NCI-H2107 (cell line): ENCODE measurements around the gene MAP3K4.

Experiments used
- DNase-seq: peaks from one replicate; lab custom pipeline; 2025; lab: John Stamatoyannopoulos, UW

Gene MAP3K4

DNA sequence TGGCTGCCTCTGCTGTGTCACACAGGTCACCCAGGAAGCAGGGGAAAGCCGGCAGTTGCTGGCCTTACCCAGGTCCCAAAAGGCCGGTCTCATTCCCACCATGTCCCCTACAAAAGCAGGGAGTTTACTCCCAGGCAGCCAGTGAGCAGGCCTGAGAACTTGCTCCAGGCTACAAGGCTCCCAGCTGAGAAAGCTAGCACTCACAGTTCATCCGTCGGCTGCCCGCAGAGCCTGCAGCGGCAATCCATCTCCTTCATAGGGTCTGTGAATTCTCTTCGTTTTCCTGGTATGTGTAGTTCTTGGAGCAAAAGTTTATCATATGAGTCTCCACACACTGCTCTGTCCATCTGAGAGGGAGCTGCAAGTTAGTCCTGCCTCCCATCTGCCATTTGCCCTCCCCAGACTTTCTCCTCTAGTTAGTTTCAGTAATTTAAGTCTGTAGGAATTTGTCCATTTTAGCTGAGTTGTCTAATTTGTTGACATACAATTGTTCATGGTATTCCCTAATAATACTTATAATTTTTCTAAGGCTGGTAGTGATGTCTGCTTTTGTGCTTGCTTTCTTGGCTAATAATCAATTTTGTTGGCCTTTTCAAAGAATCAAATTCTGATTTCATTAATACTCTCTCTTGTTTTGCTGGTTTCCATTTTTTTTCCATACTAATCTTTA is 135.6 kb downstream of the MAP3K4 start:
- no peak for DNase-seq

GRCh38 chr6:161128230-161128629 is 136.7 kb downstream of the MAP3K4 start:
- DNase-seq = no peak

GRCh38 chr6:161128680-161129196 is 137.2 kb downstream of the MAP3K4 start:
- DNase-seq = no peak

DNA sequence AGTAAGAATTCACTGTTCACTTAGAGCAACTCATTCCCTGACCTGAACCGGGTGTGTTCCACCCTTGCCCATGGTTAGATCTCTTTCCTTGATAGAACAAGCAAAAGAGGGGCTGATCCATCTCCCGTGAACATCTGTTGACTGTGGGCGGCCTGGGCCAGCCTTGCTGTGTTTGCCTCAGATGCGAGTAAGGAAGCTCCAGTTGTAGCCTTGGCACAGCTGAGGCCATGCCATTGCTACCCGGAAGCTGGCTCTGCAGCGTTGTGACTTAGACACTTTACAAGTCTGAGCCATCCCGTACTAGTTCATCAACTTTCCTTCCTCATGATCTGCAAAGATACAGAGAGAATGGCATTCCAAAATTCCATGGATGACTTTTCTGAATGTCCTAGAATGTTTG is 139.0 kb downstream of the MAP3K4 start:
- DNase-seq = no peak

- DNase-seq = no peak
Measured at GRCh38 chr6:161130967-161131766, 139.6 kb downstream of the MAP3K4 start.

DNA sequence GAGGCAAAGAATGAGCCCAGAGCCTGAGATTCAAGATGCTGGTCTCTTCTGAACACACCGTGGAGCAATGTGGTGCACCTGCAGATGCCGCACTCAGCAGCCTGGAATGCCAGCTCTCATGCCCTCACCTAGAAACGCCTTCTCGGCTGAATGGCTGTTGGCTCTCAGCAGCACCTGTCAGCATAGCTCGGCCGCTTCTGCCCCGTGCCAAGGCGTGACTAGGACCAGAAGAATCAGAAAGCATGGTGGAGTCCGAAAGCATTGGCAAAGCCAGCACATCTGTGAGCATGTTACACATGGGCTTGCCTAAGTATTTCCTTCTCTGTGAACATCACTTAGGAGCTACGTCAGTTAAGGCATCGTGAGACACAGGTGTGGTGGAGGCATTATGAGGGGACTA is 140.8 kb downstream of the MAP3K4 start:
- DNase-seq = no peak

GRCh38 chr6:161133963-161134362 is 142.4 kb downstream of the MAP3K4 start:
- DNase-seq = no peak

DNA sequence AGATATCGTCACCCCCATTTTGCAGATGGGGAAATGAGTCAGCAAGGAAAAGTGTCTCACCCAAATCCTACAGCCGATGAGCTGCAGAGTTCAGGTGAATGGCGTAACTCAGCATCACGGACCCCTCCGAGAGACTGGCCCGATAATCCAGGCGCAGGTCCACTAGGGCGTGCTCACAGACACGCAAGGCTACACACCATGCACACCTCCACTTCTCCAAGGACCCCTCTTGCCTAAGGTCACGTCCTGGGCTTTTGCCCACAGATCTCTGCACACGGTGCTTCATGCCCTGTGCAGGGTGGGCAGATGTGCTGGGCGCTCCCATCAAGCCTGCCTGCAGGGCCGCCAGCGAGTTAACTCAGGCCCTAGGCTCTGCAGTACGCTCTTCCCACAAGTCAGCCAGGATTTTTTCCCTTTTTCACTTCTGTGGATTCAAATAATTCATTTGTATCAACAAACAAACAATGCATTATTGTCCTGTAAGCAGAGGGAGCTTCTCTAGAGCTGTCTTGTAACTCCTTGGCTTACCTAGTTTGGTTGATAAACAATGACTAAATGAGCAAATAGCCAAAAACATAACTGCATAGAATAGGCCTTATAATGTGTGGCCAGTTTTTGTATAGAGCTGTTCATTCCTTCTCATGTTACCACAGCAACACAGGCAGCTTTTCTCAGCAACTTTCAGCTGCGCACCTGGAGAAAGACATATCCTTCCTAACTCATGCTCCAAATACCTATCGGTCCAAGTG is 143.2 kb downstream of the MAP3K4 start:
- DNase-seq = no peak

GRCh38 chr6:161135695-161136591 is 144.4 kb downstream of the MAP3K4 start:
- no peak for DNase-seq

DNA sequence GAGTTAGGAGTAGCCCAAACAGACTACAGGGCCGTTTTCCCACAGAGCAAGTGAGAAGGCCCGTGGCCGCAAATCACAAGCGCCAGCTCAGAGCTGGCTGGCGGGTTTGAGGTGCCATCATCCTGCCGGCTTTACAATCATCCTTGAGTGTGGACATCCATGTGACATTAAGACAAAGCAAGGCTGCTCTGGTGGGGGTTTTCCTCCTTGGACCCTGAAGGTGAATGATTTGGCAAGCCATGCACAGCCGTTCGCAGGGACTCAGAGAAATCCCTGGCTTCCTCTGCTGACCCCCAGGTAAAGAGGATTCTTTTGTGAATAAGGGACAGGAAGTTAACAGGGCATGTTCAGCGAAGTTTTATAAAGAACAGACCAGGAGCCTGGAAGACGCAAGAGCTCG is 145.1 kb downstream of the MAP3K4 start:
- DNase-seq = no peak

DNA sequence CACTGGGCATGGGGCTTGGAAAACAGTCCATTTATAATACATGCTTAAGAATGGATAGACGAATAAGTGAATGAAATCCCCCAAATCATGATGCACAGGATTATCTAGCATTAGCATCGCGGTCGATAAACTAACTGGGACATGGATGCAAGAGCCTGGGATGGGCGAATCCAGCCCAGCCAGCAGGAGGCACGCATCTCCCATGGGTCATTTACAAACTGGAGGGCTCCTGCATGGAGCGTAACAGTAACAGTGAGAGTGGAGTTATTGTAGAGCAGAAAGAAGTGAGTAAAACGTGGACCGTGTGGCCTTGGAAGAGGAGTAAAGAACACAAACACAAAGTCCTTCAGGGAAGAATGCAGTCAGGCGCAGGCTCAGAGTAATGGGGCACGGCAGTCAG is 145.8 kb downstream of the MAP3K4 start:
- no peak for DNase-seq

- no peak for DNase-seq
Measured at GRCh38 chr6:161137839-161138542, 146.4 kb downstream of the MAP3K4 start.

GRCh38 chr6:161138543-161139303 is 147.2 kb downstream of the MAP3K4 start:
- DNase-seq = no peak

GRCh38 chr6:161139304-161139765 is 147.8 kb downstream of the MAP3K4 start:
- no peak for DNase-seq

DNA sequence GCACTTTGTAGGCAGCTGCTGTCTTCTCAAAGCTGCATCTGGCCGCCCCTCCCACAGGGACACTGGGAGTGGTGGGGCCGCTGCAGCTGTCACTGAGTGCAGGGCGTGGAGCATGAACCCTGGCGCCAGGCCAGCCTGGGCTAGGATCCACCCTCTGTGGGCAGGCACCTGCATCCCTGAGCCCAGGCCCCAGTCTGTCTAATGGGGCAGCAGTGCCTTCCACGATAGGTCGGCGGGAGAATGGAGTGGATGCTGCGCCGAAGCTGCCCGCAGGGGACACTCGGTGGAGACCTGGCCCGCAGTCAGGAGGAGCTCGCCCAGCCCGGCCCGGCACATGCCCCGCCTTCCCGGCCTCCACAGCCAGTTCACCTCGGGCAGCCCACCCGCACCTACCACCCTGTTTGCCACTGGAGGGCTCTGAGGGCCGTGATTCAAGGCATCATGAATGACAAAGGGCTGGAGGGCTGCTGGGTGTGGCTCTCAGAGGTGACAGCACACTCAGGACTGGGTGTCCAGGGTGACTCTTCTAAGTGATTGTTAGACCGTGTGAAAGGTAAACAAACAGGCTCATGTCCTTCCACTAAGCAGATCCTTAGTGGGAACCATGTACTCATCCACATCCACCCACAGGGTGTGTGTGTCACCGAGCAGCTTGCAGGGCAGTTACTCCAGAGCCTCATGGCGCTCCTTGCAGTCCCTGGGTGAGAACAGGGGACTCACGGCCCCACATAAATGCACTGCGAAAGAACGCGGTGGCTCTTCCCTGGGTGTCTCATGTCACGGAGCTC is 148.4 kb downstream of the MAP3K4 start:
- DNase-seq = no peak

DNA sequence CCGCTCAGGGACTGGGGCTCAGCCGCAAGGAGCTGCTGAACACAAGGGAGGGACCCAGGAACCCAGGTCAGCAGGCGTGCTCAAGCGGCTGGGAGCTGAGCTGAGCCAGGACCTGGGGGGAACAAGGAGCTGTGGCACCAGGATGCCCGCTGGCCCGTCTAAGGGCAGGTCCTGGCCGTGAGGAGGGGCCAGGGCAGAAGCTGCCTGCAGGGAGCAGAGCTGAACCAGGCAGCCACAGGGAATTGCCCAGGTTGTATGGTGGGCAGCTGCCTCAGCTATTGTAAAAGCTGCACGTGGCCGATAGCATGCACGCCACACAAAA is 148.9 kb downstream of the MAP3K4 start:
- no peak for DNase-seq

DNA sequence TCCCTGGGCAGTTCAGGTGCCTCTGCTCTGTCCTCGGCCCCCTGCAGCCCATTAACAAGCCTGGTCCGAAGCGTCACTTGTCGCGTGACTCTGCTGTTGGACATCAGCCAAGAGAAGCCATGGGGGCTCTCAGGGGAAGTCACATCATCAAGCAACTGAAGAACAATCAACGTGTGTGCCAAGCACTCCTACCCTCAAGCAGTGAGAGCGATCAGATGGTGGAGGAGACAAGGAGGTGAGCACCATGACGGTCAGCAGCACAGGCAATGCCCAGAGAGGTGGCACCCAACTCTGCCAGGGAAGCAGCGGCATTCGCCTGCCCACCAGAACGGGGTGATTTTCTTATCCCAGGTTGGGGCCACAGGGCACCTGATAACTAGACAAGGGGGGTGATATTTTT is 149.6 kb downstream of the MAP3K4 start:
- no peak for DNase-seq

GRCh38 chr6:161142957-161143296 is 151.4 kb downstream of the MAP3K4 start:
- no peak for DNase-seq

GRCh38 chr6:161143663-161144430 is 152.3 kb downstream of the MAP3K4 start:
- DNase-seq = no peak
